VCaP (cell line): ENCODE measurements around the gene DPF1.

ENCODE experiments used
- H3K27ac ChIP-seq: fragments of 450-650 bp; 2 replicates; pipeline ENCODE4 v1.5.1; 2017
- TF ChIP-seq, protein P1 (sequence below): fragments of 450-650 bp; conservative IDR thresholded peaks from 2 replicates; pipeline ENCODE4 v1.5.1; 2017; ENCODE audit warnings: mild to moderate bottlenecking, moderate library complexity

The DPF1 gene

DNA sequence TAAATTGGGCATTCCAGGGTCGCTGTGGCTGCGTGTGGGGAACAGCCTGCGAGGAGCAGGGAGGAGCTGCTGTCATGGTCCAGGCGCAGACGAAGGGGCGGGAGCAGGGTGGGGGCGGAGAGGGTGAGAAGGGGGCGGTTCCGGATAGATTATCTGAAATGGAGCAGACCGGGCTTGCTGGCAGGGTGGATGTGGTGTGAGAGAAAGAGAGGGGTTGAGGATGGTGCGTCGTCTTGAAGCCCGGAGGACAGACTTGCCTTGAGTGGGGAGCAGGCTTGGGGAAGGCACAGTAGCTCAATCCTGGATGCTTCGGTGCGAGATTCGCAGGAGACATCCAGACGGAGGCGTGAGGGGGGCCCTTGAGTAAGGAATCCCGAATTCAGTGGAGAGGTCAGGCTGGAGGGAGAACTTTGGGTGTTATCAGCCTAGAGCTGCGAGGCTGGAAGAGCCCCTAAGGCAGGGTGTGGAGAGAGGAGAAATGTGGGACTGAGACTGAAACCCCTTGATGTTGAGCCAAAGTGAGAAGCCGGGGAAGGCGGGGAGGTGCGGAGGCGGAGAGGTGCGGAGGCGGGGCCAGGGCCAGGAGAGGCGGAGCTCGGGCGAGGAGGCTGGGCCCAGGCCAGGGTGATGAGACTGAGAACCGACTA lies 40.6 kb downstream of the DPF1 start:
- TF ChIP-seq, protein P1, sequence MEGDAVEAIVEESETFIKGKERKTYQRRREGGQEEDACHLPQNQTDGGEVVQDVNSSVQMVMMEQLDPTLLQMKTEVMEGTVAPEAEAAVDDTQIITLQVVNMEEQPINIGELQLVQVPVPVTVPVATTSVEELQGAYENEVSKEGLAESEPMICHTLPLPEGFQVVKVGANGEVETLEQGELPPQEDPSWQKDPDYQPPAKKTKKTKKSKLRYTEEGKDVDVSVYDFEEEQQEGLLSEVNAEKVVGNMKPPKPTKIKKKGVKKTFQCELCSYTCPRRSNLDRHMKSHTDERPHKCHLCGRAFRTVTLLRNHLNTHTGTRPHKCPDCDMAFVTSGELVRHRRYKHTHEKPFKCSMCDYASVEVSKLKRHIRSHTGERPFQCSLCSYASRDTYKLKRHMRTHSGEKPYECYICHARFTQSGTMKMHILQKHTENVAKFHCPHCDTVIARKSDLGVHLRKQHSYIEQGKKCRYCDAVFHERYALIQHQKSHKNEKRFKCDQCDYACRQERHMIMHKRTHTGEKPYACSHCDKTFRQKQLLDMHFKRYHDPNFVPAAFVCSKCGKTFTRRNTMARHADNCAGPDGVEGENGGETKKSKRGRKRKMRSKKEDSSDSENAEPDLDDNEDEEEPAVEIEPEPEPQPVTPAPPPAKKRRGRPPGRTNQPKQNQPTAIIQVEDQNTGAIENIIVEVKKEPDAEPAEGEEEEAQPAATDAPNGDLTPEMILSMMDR, result no peak
- no peak overlapping the region for H3K27ac ChIP-seq

DNA sequence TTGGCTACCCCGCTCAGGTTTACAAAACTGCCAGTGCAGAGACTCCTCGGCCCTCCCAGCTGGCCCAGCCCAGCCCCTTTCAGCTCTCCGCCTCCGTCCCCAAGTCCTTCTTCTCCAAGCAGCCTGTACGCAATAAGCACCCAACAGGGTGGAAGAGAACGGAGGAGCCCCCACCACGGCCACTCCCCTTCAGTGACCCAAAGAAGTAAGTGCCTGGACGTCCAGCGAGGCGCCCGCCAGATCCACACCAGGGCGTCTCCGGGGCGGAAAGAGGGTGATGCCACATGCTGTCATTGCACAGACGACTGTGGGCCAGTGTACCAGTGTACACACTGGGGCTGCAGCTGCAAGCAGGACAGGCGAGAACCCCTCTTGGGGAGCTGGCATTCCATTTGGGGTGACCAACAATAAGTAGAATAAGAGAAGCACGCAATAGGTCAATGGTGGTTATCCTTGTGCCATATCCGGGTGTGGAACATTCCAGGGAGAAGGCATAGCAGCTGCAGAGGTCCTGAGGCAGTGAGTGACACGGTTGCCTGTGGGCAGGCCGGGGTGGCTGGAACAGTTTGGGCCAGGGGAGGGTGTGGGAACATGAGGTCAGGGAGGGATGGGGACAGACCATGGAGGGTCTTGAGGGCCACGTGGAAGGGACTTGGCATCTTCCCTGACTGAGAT lies 41.3 kb downstream of the DPF1 start:
- TF ChIP-seq, protein P1, result no peak
- H3K27ac ChIP-seq, result no peak overlapping the region

GRCh38 chr19:38180071-38180470 lies 44.0 kb downstream of the DPF1 start:
- TF ChIP-seq, protein P1, result no peak

GRCh38 chr19:38175422-38175821 lies 48.6 kb downstream of the DPF1 start:
- TF ChIP-seq, protein P1, result no peak
- no peak overlapping the region for H3K27ac ChIP-seq

More at GRCh38 chr19:38180071-38180470, 44.0 kb downstream of the DPF1 start:
- no peak overlapping the region for H3K27ac ChIP-seq

- H3K27ac ChIP-seq, result no peak overlapping the region
- TF ChIP-seq, protein P1, result no peak
Measured at GRCh38 chr19:38173291-38174041, 50.6 kb downstream of the DPF1 start.

- TF ChIP-seq, protein P1, result no peak
- H3K27ac ChIP-seq, result no peak overlapping the region
Measured at GRCh38 chr19:38172001-38172400, 52.0 kb downstream of the DPF1 start.

DNA sequence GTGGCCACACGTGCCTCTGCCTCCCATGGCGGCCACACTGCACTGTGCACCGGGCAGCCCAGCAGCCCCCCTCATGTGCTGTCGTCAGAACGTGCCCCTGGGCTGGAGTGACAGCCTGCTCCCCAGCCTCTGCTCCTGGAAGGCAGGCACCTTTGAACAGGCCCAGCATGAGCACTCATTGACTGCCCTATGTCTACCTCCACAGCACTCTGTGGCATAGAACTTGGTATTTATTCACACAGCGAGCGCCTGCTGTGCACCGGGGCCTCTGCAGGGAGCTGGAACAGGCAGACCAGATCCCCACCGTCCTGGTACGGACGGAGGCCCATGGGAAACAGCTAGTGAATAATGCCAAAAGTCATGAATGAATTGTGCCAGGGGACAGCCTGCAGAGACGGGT lies 53.7 kb downstream of the DPF1 start:
- TF ChIP-seq, protein P1, result no peak
- no peak overlapping the region for H3K27ac ChIP-seq
